ENCODE measurements around the gene AP3S2. TPM values are rescaled to one million over a fixed set of nuclear protein-coding genes. Genes with fewer than 3 reads are reported as not detected.

Gene AP3S2
- total RNA-seq, 1 donor from 2014 or later = 60.5 TPM

GRCh38 chr15:89802986-89803824 is 90.6 kb downstream of the AP3S2 start:
- Mint-ChIP-seq H3K4me3 (ENCODE audit: unreplicated experiment) (no peak overlapping the region), H3K4me1 (ENCODE audit: low read depth, unreplicated experiment) (no peaks in the 10 kb centered on the region), H3K27me3 (ENCODE audit: unreplicated experiment) (peaks cover 14% of the 10 kb centered on the region), H3K36me3 (ENCODE audit: unreplicated experiment) (peaks cover 4% of the 10 kb centered on the region), H3K27ac (ENCODE audit: unreplicated experiment) (no peak overlapping the region), H3K9me3 (ENCODE audit: unreplicated experiment) (peaks cover 2% of the 10 kb centered on the region)
- TF ChIP-seq, protein P1, sequence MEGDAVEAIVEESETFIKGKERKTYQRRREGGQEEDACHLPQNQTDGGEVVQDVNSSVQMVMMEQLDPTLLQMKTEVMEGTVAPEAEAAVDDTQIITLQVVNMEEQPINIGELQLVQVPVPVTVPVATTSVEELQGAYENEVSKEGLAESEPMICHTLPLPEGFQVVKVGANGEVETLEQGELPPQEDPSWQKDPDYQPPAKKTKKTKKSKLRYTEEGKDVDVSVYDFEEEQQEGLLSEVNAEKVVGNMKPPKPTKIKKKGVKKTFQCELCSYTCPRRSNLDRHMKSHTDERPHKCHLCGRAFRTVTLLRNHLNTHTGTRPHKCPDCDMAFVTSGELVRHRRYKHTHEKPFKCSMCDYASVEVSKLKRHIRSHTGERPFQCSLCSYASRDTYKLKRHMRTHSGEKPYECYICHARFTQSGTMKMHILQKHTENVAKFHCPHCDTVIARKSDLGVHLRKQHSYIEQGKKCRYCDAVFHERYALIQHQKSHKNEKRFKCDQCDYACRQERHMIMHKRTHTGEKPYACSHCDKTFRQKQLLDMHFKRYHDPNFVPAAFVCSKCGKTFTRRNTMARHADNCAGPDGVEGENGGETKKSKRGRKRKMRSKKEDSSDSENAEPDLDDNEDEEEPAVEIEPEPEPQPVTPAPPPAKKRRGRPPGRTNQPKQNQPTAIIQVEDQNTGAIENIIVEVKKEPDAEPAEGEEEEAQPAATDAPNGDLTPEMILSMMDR (IDR thresholded peaks at IDR 0.05; ENCODE audit: partially characterized antibody, unreplicated experiment) = no peak
- no peak for DNase-seq

DNA sequence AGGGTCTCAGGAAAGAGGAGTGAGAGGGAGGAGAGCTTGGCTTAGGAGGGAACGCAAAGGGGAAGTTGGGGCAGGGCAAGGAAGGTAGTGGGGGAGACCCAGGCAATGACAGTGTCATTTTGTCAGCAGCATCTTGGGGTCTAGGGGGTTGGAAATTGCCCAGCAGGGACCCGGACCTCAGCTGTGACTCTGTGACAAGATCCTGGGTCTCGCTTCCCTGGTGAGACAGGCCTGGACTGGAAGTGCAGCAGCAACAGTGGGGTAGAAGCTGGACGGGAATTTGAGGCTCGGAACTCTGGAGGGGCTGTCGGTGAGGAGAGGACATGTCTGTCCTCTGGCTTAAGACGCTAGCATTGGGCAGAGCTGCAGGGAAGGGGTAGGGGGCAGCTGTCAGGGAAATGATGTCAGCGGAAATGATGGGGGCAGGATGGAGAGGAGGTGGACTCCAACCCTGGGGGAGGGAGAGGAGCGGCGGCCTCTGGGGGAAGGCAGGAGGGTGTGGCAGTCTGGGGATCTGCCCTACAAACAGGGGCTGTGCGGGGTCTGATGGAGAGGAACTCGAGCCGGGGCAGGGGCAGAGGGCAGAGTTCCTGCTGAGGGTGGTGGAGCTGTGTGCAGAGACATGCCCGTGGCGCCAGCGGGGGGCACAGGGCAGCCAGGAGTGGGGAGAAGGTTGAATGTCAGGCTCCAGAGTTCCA is 91.4 kb downstream of the AP3S2 start:
- peak overlapping the region; percentile 22 for H3K27ac Mint-ChIP-seq (ENCODE audit: unreplicated experiment)
- peaks cover 2% of the 10 kb centered on the region for H3K9me3 Mint-ChIP-seq (ENCODE audit: unreplicated experiment)
- no peak for DNase-seq
- TF ChIP-seq, protein P1 (IDR thresholded peaks at IDR 0.05; ENCODE audit: partially characterized antibody, unreplicated experiment) = no peak
- peaks cover 14% of the 10 kb centered on the region for H3K27me3 Mint-ChIP-seq (ENCODE audit: unreplicated experiment)
- no peaks in the 10 kb centered on the region for H3K4me1 Mint-ChIP-seq (ENCODE audit: low read depth, unreplicated experiment)
- H3K4me3 Mint-ChIP-seq (ENCODE audit: unreplicated experiment) = no peak overlapping the region
- peaks cover 4% of the 10 kb centered on the region for H3K36me3 Mint-ChIP-seq (ENCODE audit: unreplicated experiment)

DNA sequence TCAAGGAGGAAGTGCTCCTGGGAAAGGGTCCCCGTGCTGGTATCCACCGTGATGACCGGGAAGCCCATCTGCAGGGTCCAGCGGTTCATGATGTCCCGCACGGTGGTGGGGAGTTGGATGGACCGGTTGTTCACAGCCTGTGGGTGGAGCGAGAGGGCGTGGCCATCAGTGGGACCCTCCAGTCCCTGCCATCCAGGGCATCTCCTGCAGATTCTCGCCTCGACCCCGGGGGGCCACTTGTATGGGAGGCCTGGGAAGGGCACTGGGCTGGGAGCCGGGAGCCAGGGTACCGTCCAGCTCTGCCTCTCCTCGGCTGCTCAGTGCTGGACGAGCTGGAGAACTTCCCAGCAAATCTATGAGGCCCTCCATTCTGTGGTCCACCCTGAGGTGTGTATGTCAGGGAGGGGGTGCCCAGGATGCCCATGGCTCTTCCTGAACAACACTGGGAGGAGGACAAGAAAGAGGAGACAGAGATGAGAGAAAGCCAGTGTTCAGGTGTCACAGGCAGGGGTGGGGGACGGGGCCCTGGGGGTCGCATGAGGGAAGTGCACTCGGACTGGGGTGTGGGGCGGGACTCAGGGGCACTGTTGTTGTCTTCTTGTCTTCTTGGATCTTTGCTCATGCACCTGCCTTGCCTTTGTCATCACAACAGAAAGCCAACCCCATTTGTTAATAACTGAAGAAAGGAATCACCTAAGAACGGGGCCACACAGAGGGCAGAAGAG is 92.2 kb downstream of the AP3S2 start:
- Mint-ChIP-seq H3K4me1 (ENCODE audit: low read depth, unreplicated experiment) (no peaks in the 10 kb centered on the region), H3K27me3 (ENCODE audit: unreplicated experiment) (peaks cover 14% of the 10 kb centered on the region), H3K27ac (ENCODE audit: unreplicated experiment) (no peak overlapping the region), H3K36me3 (ENCODE audit: unreplicated experiment) (peaks cover 4% of the 10 kb centered on the region), H3K9me3 (ENCODE audit: unreplicated experiment) (no peaks in the 10 kb centered on the region), H3K4me3 (ENCODE audit: unreplicated experiment) (no peak overlapping the region)
- TF ChIP-seq, protein P1 (IDR thresholded peaks at IDR 0.05; ENCODE audit: partially characterized antibody, unreplicated experiment) = no peak
- DNase-seq = no peak

DNA sequence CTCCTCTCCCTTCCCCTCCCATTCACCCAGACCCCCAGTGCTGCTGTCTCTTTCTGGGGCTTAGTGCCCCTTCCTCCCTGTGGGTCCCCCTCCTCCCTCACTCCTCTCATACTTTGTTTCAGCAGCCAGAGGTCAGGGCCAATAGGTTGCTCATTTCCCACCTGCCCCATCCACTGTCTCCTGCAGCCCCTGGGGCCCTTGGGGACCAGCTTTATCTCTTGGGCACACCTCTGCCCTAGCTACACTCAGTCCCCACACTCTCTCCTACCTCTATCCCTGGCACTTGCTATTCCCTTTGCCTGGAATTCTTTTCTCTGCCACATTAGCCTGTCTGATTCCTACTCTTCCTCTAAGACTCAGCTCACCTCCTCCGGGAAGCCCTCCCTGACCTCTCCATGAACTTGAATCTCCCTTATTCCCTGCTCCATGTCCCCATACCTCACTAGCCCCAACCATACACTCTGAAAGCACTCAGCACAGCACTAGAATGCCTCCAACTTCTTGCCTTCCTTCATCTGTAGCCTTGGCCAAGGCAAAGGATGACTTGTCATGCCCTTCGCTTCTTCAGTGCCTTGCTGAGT is 93.8 kb downstream of the AP3S2 start:
- Mint-ChIP-seq H3K4me1 (ENCODE audit: low read depth, unreplicated experiment) (no peaks in the 10 kb centered on the region), H3K27ac (ENCODE audit: unreplicated experiment) (no peak overlapping the region), H3K27me3 (ENCODE audit: unreplicated experiment) (peaks cover 14% of the 10 kb centered on the region), H3K36me3 (ENCODE audit: unreplicated experiment) (peaks cover 4% of the 10 kb centered on the region), H3K9me3 (ENCODE audit: unreplicated experiment) (no peaks in the 10 kb centered on the region), H3K4me3 (ENCODE audit: unreplicated experiment) (no peak overlapping the region)
- no peak for DNase-seq
- TF ChIP-seq, protein P1 (IDR thresholded peaks at IDR 0.05; ENCODE audit: partially characterized antibody, unreplicated experiment) = no peak

Measured in glutamatergic neuron (in vitro differentiated cells).